Epithelial cell of prostate (primary cell): Measurements from ENCODE around the gene ATP6V0A1.
"Not testable (repeated sequence)": the region's sequence is repeated elsewhere in the genome, so short reads cannot be mapped to it uniquely, and the experiment has no call there.

Experiments used
- DNase-seq: peaks from one replicate; pipeline ENCODE4 v3.0.0-alpha.2; 2011; ENCODE audit warnings: low read depth, low spot score
- H3K27ac ChIP-seq: fragments of 450-650 bp; 2 replicates; pipeline ENCODE4 v1.5.1; 2017; ENCODE audit warnings: mild to moderate bottlenecking

ATP6V0A1 gene

DNA sequence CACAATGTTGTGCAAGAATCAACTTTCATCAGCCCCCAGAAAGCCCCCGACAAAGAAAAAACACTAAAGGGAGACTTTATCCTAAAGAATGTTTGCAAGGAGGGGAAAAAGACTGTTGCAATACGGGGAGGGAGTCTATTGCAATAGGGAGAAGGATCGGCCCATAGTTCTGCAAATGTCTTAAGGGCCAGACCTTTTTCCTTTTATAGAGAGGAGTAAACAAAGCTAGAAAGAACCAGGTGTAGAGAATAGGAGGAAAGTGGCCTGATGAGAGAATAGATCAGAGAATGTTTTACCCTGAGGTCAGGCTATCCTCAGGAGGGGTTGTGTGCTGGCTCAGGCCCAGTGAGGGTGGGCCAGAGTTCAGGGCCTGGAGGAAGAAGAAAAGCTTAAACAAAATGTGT, 26.9 kb upstream of the ATP6V0A1 start:
- DNase-seq: no peak
- H3K27ac ChIP-seq: no peak overlapping the region

DNA sequence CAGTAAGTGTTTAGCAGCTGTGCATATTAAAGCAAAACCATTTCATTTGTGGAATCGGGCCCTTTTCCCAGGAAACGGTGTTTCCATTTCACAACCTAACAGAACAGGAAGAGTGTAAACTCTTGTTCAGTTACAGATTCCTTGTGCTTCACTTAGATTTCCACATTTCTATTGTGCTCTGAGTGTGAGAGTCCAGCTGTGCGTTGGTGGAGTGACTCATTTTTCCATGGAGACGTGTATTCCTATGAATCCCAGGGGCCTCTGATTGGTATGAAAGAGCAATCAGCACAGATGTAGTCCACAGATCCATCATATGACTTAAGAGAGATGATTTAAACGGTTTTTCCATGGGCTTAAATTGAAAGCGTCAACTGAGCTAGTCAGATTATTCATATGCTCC, 22.3 kb upstream of the ATP6V0A1 start:
- DNase-seq: no peak
- no peak overlapping the region for H3K27ac ChIP-seq

DNA sequence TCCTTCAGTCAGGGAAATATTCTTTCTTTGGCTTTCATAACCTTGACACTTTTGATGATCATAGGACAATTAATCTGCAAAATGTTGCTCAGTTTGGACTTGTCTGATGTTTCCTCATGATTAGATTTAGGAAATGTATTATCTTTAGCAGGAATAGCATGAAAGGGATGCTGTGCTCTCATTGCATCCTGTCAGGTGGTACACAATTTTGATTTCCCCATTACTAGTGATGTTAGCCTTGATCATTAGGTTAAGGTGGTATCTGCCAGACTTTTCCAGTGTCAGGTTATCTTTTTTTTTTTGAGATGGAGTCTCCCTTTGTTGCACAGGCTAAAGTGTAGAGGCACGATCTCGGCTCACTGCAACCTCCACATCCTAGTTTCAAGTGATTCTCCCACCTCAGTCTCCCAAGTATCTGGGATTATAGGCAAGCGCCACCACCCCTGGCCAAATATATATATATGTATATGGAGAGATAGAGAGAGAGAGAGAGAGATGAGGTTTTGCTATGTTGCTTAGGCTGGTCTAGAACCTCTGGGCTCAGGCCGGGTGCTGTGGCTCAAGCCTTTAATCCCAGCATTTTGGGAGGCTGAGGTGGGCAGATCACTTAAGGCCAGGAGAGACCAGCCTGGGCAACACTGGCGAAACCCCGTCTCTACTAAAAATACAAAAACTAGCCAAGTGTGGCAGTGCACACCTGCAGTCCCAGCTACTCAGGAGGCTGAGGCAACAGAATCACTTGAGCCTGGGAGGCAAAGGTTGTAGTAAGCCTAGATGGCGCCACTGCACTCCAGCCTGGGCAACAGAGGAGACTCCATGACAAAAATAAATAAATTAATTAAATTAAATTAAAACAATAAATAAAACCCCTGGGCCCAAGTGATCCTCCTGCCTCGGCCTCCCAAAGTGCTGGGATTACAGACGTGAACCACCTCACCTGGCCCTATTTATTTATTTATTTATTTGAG, 19.8 kb upstream of the ATP6V0A1 start:
- no peak for DNase-seq
- no peak overlapping the region for H3K27ac ChIP-seq

DNA sequence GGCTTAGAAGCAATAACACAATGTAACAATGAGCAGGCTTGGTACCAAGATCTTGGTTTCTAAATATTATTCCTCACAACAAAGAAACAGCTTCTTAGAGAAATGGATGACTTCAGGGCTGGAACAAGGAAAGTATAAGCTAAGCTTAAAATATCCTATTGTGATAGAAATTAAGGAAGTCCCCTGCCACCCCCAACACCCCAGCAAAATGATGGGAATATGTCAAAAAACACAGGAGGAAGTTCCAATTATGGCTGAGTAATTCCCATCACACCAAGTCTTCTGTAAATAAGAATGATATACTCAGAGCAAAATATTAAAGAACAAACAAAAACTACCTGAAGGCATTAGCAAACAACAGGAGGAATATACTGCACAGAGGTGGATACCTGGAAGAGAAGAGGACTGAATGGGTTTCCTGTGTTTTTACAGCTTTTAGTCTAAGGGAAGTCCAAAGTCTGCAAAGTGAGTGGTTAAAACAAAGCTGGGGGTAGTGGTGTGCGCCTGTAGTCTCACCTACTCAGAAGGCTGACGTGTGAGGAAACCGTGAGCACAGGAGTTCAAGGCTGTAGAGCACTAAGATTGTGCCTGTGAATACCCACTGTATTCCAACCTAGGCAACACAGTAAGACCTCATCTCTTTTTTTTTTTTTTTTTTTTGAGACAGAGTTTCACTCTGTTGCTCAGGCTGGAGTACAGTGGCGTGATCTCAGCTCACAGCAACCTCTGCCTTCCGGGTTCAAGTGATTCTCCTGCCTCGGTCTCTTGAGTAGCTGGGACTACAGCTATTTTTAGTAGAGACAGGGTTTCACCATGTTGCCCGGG, 17.1 kb upstream of the ATP6V0A1 start:
- H3K27ac ChIP-seq: no peak overlapping the region
- DNase-seq: no peak

DNA sequence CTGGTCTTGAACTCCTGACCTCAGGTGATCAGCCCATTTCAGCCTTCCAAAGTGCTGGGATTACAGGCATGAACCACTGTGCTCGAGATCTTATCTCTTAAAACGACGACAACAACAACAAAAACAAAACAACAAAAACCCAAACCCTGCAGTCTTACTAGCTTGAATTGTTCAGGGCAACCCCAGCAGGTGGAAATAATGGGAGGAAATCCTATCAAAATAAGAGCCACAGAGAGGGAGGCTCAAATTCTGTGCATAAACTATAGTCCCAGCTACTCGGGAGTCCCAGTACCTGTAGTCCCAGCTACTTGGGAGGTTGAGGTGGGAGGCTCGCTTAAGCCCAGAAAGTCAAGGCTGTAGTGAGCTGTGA, 16.5 kb upstream of the ATP6V0A1 start:
- DNase-seq: no peak
- H3K27ac ChIP-seq: no peak overlapping the region

DNA sequence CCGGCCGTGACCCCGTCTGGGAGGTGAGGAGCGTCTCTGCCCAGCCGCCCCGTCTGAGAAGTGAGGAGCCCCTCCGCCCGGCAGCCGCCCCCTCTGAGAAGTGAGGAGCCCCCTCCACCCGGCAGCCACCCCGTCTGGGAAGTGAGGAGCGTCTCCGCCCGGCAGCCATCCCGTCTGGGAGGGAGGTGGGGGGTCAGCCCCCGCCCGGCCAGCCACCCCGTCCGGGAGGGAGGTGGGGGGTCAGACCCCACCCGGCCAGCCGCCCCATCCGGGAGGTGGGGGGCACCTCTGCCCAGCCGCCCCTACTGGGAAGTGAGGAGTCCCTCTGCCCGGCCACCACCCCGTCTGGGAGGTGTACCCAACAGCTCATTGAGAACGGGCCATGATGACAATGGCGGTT, 9.5 kb upstream of the ATP6V0A1 start:
- not testable (repeated sequence) for DNase-seq, H3K27ac ChIP-seq

DNA sequence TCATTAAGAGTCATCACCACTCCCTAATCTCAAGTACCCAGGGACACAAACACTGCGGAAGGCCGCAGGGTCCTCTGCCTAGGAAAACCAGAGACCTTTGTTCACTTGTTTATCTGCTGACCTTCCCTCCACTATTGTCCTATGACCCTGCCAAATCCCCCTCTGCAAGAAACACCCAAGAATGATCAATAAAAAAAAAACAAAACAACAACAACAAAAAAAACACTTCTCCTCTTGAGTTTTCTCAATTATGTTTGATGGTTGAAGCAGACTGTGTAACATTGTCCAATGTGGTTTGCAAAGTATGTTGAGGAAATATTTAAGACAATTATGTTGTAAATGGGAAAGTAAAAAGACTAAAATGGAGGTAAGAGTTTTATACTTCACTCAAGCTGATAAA, 8.8 kb upstream of the ATP6V0A1 start:
- not testable (repeated sequence) for H3K27ac ChIP-seq, DNase-seq

DNA sequence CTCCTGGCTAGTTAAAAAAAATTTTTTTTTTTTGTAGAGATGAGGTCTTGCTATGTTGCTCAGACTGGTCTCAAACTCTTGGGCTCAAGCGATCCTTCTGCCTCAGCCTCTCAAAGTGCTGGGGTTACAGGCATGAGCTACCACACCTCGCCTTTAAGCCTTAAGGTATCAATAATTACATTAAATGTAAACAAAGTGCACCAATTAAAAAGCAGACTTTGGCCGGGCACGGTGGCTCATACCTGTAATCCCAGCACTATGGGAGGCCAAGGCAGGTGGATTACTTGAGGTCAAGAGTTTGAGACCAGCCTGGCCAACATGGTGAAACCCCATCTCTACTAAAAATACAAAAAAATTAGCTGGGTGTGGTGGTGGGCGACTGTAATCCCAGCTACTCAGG, 7.4 kb upstream of the ATP6V0A1 start:
- not testable (repeated sequence) for H3K27ac ChIP-seq, DNase-seq

DNA sequence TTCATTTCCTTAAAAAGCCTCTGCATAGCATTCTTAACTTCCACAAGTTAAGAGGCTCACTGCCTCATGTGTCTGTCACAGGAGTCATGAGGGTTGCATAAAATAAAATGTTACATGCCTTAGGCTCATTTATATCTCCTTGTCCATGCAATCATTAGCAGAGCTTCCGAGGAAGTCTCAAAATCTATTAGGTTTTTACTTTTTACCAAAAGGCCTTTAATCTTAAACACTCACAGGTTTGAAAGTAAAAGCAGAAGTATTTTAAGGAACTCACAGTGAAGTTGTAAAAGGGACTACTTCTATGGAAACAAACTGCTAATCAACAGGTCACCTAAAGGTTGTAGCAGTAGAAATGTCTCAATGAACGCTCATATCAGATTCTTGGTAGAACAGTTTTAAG, 5.2 kb upstream of the ATP6V0A1 start:
- H3K27ac ChIP-seq: no peak overlapping the region
- DNase-seq: no peak

DNA sequence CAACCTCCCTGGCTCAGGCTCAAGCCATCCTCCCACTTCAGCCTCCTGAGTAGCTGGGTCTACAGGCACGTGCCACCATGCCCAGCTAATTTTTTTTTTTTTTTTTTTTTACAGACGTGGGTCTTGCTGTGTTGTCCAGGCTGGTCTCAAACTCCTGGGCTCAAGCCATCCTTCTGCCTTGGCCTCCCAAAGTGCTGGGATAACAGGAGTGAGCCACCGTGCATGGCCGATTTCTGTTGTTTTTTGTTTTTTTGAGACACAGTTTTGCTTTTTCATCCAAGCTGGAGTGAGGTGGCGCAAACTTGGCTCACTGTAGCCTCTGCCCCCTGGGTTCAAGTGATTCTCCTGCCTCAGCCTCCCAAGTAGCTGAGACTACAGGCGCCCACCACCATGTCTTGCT, 3.7 kb upstream of the ATP6V0A1 start:
- not testable (repeated sequence) for DNase-seq, H3K27ac ChIP-seq

DNA sequence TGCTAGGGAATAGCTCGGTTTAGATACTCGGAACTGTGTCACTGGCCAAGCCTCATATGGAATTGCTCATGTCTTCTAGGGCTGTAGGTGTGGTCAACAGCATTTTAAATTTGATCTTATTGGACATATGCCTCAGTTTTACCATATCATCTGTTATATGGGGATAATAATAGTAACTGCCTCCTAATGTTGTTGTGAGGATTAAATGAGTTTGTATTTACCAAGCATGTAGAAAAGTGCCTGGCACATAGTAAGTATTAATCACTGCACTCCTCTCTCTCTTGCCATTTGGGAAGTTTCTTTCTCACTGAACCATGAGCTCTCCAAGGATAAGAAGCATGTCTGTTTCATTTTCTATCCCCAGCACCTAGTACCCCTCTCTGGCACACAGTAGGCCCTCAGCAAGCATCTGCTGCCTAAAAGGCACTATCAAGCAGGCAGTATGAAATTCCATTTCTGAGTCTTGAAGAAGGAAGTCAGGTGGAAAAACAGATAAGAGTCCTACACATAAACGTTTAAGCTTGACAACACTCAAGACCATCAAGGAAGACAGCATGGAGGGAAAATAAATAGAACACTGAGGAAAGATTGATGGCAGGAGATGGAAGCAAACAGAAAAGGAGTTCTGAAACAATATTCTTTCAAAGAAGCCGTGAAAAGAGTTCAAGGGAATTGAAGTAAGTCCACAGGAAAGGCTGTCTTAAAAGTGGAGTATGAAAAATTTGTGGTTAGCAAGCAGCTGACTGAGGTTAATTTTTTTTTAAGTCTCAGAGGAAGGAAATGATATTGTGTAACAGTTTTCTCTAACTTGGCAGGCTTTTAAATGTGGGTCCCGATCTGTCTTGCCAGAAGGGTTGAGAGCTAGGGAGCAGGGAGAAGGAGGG, 2.2 kb upstream of the ATP6V0A1 start:
- peak overlapping the region; percentile 69 for H3K27ac ChIP-seq
- DNase-seq: no peak

DNA sequence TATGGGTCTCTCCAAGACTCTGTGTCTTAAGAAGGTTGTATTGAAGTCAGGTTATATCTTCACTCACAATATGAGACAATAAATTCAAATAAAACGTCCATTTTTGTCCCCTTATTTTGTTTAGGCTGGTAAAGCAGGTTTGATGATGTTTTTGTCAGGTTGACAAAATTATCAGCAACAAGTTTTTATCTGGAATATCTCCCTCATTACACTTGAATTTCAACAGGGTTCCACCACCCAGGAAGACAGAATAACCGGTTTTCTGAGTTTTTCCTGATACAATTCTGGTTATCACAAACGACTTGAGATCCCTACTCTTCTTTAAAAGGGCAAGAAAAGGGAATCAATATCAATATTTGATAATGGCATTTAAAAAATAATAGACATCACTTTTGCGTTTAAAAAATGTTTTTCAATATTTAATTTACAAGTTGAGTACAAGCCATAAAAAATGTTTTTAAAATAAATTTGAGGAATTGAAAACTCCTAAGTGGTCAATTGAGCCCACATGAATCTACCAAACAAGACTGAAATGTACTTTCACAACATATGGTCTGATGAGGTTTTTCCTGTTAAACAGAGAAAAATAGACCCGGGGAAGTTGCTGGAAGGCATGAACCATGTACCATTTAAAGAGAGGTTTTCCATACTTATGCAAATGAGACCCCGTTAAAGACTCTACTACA, 1.4 kb upstream of the ATP6V0A1 start:
- peak overlapping the region; percentile 69 for H3K27ac ChIP-seq
- no peak for DNase-seq

DNA sequence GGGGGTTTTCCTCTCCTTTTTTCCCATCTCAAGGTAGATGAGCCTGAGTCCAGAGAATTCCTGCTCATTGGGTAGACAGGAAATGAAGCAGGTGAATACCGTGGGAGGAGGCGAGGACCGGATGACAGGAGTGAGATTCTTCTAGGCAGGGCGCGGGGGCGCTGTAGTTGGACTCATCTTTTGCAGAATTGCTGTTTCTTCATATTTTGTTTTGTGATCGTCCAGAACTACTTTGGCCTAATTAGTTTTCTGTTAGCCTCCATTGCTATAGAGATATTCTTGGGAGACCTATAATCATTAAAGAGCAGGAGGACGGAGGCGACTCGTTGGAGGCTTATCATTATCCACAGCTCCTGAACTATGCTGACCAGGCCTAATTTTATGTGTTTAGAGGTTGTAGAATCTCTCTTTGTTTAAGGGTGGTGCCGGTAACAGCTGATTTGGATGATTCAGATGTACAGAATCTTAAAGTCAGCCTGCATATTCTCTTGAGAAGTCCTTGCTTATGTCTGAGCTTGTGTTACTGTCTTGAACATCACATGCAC, 650 bp downstream of the ATP6V0A1 start:
- peak overlapping the region; percentile 86 for H3K27ac ChIP-seq
- no peak for DNase-seq

DNA sequence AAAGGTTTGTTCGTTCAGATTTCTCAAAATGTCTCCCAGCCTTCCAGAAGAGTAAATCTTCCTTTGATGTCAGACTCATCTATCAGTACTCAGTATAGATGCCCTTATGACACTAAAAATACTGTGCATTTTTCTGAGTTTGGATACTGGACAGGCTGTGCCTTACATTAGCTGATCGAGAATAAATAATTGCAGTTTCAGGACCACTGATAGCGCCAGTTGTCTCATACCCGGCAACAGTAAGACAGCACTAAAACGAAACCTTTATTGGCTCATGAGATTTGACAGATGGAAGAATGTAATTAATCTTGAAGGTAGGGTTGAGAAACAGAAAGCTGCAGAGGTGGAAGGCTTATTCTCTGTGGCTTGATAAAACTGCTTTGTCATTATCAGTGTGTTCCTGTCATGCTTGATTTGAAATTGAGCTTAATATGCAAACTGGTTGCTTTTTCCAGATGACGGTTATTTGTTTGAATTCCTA, 1.2 kb downstream of the ATP6V0A1 start:
- H3K27ac ChIP-seq: peak overlapping the region; percentile 86
- no peak for DNase-seq

DNA sequence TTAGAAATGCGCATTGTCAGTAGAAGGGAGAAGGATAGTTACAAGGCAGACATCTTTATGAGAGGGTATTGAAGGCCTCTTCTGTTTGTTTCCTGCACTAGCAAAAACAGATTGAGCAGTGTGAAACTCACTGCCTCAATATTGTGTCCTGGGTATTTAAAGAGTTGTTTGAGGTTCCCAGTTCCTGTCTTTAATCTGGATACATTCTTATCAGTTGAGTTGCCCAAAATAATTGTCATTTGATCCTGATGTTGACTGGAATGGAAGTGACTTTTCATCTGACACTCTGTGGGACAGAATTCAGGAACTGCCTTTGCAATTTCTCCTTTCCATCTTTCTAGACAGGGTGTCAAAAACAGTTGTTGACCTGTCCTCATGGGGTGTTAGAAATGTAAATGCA, 1.7 kb downstream of the ATP6V0A1 start:
- peak overlapping the region; percentile 86 for H3K27ac ChIP-seq
- no peak for DNase-seq

DNA sequence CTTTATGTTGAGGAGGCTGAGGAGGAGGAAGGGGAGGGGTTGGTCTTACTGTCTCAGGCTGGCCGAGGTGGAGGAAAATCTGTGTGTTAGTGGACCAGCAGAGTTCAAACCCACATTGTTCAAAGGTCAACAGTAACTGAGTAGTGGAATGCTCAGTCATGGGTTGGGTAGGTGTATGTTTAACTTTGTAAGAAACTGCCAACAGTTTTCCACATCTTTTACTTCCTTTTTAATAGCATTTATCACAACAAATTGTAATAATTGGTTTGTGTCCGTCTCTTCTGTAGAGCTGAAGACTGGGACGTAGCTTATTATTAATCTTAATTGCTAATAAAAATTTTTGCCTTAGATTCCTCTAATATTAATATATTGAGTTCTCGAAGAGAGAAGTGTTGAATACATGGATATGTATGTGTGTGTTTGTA, 5.3 kb downstream of the ATP6V0A1 start:
- no peak for DNase-seq
- H3K27ac ChIP-seq: no peak overlapping the region

DNA sequence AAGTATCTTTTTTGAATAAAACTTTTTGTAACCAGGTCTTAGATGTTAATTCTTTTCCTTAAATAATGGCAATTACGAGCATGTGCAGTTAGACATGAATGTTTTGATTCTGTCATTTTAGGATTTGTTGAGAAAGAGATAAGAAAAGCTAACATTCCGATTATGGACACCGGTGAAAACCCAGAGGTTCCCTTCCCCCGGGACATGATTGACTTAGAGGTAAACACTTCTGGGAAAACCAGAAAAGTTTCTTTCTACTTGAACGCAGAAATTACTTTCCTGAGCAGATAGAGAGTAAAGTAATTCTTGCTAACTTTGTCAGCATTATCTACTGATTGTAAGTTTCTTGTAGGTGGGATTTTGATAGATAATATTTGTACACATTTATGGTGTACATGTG, 9.2 kb downstream of the ATP6V0A1 start:
- no peak overlapping the region for H3K27ac ChIP-seq
- DNase-seq: no peak

DNA sequence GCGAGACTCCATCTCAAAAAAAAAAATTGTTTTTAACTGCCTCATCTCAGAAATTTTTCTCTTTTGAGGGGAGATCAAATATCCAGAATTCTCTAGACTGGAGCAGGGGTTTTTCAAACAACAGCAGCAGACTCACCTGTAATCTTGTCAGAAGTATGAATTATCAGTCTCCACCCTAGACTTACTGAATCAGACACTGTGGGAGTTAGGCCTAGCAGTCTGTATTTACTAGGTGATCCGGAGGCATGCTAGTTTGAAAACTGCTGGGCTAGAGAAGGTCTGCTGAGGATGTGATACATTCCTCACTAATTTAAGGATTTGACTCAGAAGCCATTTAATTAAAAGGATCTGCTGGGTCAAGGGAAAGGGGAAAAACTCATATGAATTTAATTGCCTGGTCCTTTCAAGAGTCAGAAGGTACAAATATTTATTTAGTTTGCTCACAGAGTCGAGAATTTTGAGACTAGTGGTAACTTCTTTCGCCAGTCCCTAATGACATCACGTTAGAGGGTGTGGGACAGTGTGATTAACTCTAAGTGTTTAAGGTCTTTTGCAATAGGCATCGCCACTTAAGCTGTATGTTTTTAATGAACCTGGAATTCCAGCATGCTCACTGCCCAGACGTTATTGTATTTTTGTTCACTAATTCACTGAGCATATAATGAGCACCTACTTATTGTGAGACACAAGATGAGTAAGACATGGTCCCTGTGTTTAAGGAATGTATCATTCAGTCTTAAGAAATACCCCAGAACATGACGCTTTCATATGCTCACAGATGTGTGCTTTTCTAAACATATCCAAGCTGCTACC, 14.2 kb downstream of the ATP6V0A1 start:
- peak overlapping the region; percentile 88 for H3K27ac ChIP-seq
- peak; percentile 48 for DNase-seq
